OCI-LY7 (cell line): ENCODE measurements around the gene HABP2. TPM values are rescaled to one million over a fixed set of nuclear protein-coding genes. Genes with fewer than 3 reads are reported as not detected.

Source experiments
- BruUV-seq: library from RNA; stranded (reverse); fragments of 400-500 nt; replicated peaks from 2 replicates; lab custom pipeline; 2021; lab: Mats Ljungman, UMichigan
- CTCF ChIA-PET: fragments of 300-600 bp; sonication (Branson Sonifier 250); formaldehyde crosslinking; loops from one replicate; lab custom pipeline; 2022; ENCODE audit warnings: antibody characterized with exemption; ENCODE audit not compliant: unreplicated experiment; lab: Charles Lee
- POLR2A ChIA-PET: fragments of 300-600 bp; sonication (Branson Sonifier 250); formaldehyde crosslinking; loops from one replicate; lab custom pipeline; 2022; ENCODE audit warnings: antibody characterized with exemption; lab: Charles Lee
- DNase-seq: peaks from one replicate; pipeline ENCODE4 v3.0.0-alpha.2; 2015; ENCODE audit warnings: low spot score
- H2AFZ ChIP-seq: fragments of 200-600 bp; sonication (generic), shearing (Covaris generic); 2 replicates; pipeline ENCODE4 v1.6.1; 2014; ENCODE audit warnings: mild to moderate bottlenecking, antibody characterized with exemption, low read length, moderate library complexity
- H3K27ac ChIP-seq: fragments of 200-600 bp; sonication (generic); 2 replicates; pipeline ENCODE4 v1.5.1; 2014; ENCODE audit warnings: mixed run types, low read depth, mild to moderate bottlenecking, moderate library complexity, low read length, inconsistent platforms; ENCODE audit not compliant: poor library complexity, severe bottlenecking
- H3K36me3 ChIP-seq: fragments of 200-600 bp; sonication (generic); 2 replicates; pipeline ENCODE4 v1.6.1; 2014; ENCODE audit warnings: mild to moderate bottlenecking, antibody characterized with exemption, low read length, moderate library complexity, mixed read lengths; ENCODE audit not compliant: insufficient read depth
- H3K4me1 ChIP-seq: fragments of 200-600 bp; sonication (generic); 2 replicates; pipeline ENCODE4 v1.5.1; 2014; ENCODE audit warnings: mild to moderate bottlenecking, low read length; ENCODE audit not compliant: insufficient read depth, poor library complexity, severe bottlenecking
- H3K4me2 ChIP-seq: fragments of 200-600 bp; sonication (generic); 2 replicates; pipeline ENCODE4 v1.6.1; 2014; ENCODE audit warnings: mild to moderate bottlenecking, low read length
- H3K4me3 ChIP-seq: fragments of 200-600 bp; sonication (generic); 2 replicates; pipeline ENCODE4 v1.5.1; 2014; ENCODE audit warnings: mild to moderate bottlenecking, low read depth, low read length; ENCODE audit not compliant: poor library complexity, severe bottlenecking
- H3K79me2 ChIP-seq: fragments of 200-600 bp; sonication (generic); 2 replicates; pipeline ENCODE4 v1.6.1; 2016; ENCODE audit warnings: low read depth, mild to moderate bottlenecking, low read length, moderate library complexity, mixed read lengths; ENCODE audit not compliant: insufficient read depth
- H3K9me2 ChIP-seq: fragments of 200-600 bp; sonication (generic); 2 replicates; pipeline ENCODE4 v1.6.1; 2016; ENCODE audit warnings: mild to moderate bottlenecking, low read length, mixed read lengths; ENCODE audit not compliant: insufficient read depth
- H3K9me3 ChIP-seq: fragments of 200-600 bp; sonication (generic); 2 replicates; pipeline ENCODE4 v1.6.1; 2014; ENCODE audit warnings: mild to moderate bottlenecking, mixed run types, low read length, mixed read lengths
- H4K20me1 ChIP-seq: fragments of 200-600 bp; sonication (generic); 2 replicates; pipeline ENCODE4 v1.6.1; 2014; ENCODE audit warnings: mild to moderate bottlenecking, antibody characterized with exemption, low read length, moderate library complexity, mixed read lengths; ENCODE audit not compliant: insufficient read depth
- CTCF ChIP-seq: fragments of 200-600 bp; sonication (generic); conservative IDR thresholded peaks from 2 replicates; pipeline ENCODE4 v1.5.1; 2014; ENCODE audit warnings: mild to moderate bottlenecking, antibody characterized with exemption, low read length, moderate library complexity, mixed read lengths
- EZH2phosphoT487 ChIP-seq: fragments of 200-600 bp; sonication (generic); IDR thresholded peaks from 2 replicates; pipeline ENCODE4 v1.6.1; 2018; ENCODE audit warnings: low read depth, borderline replicate concordance, mild to moderate bottlenecking, mixed run types, antibody characterized with exemption, low read length, moderate library complexity, mixed read lengths
- intact Hi-C: fragments of 100-400 bp; cut with micrococcal nuclease; formaldehyde crosslinking; loops from one replicate; pipeline ENCODE4 v1.10.0; 2022; ENCODE audit not compliant: unreplicated experiment
- total RNA-seq, 2 experiments: library from RNA; depleted of rRNA in 1 of 2; stranded (reverse); fragments of >200 nt in 1 of 2; shearing (Covaris generic) in 1 of 2; gene quantifications; 2 replicates each; pipeline ENCODE4 v1.2.3, GENCODE V29; 2014 to 2022

The HABP2 gene
- total RNA-seq, 2 experiments from 2014 or later, result not detected

GRCh38 chr10:113566888-113567287 is 14.0 kb downstream of the HABP2 start:
- Histone ChIP-seq H3K79me2 (no peaks in the 10 kb centered on the region), H4K20me1 (no peaks in the 10 kb centered on the region), H3K4me2 (no peak overlapping the region), H3K27ac (no peak overlapping the region), H2AFZ (no peak overlapping the region), H3K9me2 (no peaks in the 10 kb centered on the region), H3K36me3 (no peaks in the 10 kb centered on the region), H3K4me3 (no peak overlapping the region), H3K4me1 (no peaks in the 10 kb centered on the region), H3K9me3 (no peaks in the 10 kb centered on the region)
- BruUV-seq, result no TSS peak
- no peak for TF ChIP-seq EZH2phosphoT487
- no peak for TF ChIP-seq CTCF
- DNase-seq, result no peak
- CTCF ChIA-PET, result no interaction called here
- intact Hi-C loops, result no loop called here
- POLR2A ChIA-PET, result no interaction called here

- Histone ChIP-seq H4K20me1 (no peaks in the 10 kb centered on the region), H3K9me3 (no peaks in the 10 kb centered on the region), H3K79me2 (no peaks in the 10 kb centered on the region), H3K4me3 (no peak overlapping the region), H3K4me2 (no peak overlapping the region), H3K9me2 (no peaks in the 10 kb centered on the region), H3K27ac (no peak overlapping the region), H3K36me3 (no peaks in the 10 kb centered on the region), H3K4me1 (no peaks in the 10 kb centered on the region), H2AFZ (no peak overlapping the region)
- no peak for DNase-seq
- TF ChIP-seq CTCF (no peak), EZH2phosphoT487 (no peak)
- POLR2A ChIA-PET, result no interaction called here
- CTCF ChIA-PET, result no interaction called here
- intact Hi-C loops, result no loop called here
- no TSS peak for BruUV-seq
These were observed 16.7 kb downstream of the HABP2 start for GRCh38 chr10:113569576-113569975.

- BruUV-seq, result no TSS peak
- Histone ChIP-seq H3K9me3 (no peaks in the 10 kb centered on the region), H3K4me1 (no peaks in the 10 kb centered on the region), H4K20me1 (no peaks in the 10 kb centered on the region), H3K9me2 (no peaks in the 10 kb centered on the region), H3K4me2 (no peak overlapping the region), H3K36me3 (no peaks in the 10 kb centered on the region), H2AFZ (no peak overlapping the region), H3K4me3 (no peak overlapping the region), H3K27ac (no peak overlapping the region), H3K79me2 (no peaks in the 10 kb centered on the region)
- ChIA-PET POLR2A (interaction anchor here (0.5 kb wide), 1 partner anchor 117 kb away, joined by 5 read pairs; no protein-coding TSS in a partner anchor), CTCF (no interaction called here)
- no peak for DNase-seq
- intact Hi-C loops, result no loop called here
- TF ChIP-seq CTCF (no peak), EZH2phosphoT487 (no peak)
These were observed 19.9 kb downstream of the HABP2 start for GRCh38 chr10:113572520-113573290.
